NT2/D1 (cell line): ENCODE results near the gene HIPK4.
A peak's percentile ranks its signal among the peaks of the same experiment; 100 is the strongest.
"Not testable (repeated sequence)": the region's sequence is repeated elsewhere in the genome, so short reads cannot be mapped to it uniquely, and the experiment has no call there.

Experiments
- DNase-seq: peaks from one replicate; pipeline ENCODE4 v3.0.0-alpha.2; 2011; ENCODE audit warnings: low read depth, low spot score
- H3K27me3 ChIP-seq: 2 replicates; pipeline ENCODE4 v1.6.0; 2011; ENCODE audit warnings: mild to moderate bottlenecking; ENCODE audit not compliant: insufficient read length, insufficient read depth
- H3K36me3 ChIP-seq: 2 replicates; pipeline ENCODE4 v1.6.1; 2011; ENCODE audit warnings: mild to moderate bottlenecking, low read length, mixed read lengths; ENCODE audit not compliant: insufficient read depth, insufficient read length
- H3K4me1 ChIP-seq: 2 replicates; pipeline ENCODE4 v1.5.1; 2011; ENCODE audit not compliant: insufficient read depth, insufficient read length
- H3K4me3 ChIP-seq: 2 replicates; pipeline ENCODE4 v1.5.1; 2011; ENCODE audit warnings: low read depth; ENCODE audit not compliant: insufficient read length
- H3K9ac ChIP-seq: 2 replicates; pipeline ENCODE4 v1.6.0; 2011; ENCODE audit warnings: low read depth; ENCODE audit not compliant: insufficient read length
- H3K9me3 ChIP-seq: 2 replicates; pipeline ENCODE4 v1.5.1; 2011; ENCODE audit warnings: mild to moderate bottlenecking, low read length; ENCODE audit not compliant: insufficient read depth
- SUZ12 ChIP-seq: IDR thresholded peaks from 2 replicates; pipeline ENCODE4 v1.6.1; 2011; ENCODE audit not compliant: insufficient read length, insufficient read depth; ENCODE audit errors: extremely low read depth
- YY1 ChIP-seq: IDR thresholded peaks from 2 replicates; pipeline ENCODE4 v1.6.1; 2011; ENCODE audit not compliant: insufficient read length, insufficient read depth
- ZNF274 ChIP-seq: IDR thresholded peaks from 2 replicates; pipeline ENCODE4 v1.6.1; 2011; ENCODE audit warnings: mild to moderate bottlenecking, low read depth, low read length

The HIPK4 gene, protein sequence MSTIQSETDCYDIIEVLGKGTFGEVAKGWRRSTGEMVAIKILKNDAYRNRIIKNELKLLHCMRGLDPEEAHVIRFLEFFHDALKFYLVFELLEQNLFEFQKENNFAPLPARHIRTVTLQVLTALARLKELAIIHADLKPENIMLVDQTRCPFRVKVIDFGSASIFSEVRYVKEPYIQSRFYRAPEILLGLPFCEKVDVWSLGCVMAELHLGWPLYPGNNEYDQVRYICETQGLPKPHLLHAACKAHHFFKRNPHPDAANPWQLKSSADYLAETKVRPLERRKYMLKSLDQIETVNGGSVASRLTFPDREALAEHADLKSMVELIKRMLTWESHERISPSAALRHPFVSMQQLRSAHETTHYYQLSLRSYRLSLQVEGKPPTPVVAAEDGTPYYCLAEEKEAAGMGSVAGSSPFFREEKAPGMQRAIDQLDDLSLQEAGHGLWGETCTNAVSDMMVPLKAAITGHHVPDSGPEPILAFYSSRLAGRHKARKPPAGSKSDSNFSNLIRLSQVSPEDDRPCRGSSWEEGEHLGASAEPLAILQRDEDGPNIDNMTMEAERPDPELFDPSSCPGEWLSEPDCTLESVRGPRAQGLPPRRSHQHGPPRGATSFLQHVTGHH

DNA sequence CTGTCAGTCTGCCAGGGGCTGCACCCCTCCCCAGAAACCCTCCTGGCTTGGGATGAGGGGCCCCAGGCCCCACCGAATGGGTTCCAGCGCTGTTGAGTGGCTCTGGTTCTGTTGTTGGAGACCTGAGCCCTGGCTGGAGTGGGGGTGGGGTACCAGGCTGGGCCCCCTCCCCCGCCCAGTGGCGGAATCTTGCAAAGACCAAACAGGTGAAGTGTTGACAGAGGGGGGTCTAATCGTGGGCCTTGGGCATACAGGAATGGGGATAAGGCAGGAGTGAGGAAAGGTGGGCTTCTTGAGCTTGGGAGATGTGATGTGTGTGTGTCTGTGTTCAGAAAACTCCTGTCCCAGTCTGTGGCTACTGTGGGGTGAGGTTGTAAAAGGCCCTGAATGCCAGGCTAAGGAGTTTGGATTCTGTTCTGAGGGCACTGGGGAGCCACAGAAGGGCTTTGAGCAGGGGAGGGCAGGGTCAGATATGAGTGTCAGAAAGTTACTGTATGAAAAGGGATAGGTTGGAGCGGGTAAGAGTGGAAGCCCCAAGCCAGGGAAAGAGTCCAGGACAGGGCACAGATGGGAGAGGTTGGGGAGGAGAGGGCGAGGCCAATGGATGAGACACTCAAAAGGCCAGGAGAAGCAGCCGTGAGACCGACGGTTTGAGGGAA lies at the start of gene HIPK4:
Gene HIPK4, minus strand, starts transcription at position 98 of the 659 bp plus-strand sequence. CDS start 279 bp downstream, outside the sequence.
- H3K9me3 ChIP-seq: no peaks in the 10 kb centered on the region
- H3K36me3 ChIP-seq: no peaks in the 10 kb centered on the region
- no peaks in the 10 kb centered on the region for H3K27me3 ChIP-seq
- TF ChIP-seq ZNF274 (no peak), YY1 (no peak), SUZ12 (no peak)
- no peak within 1 kb of the TSS for H3K4me3 ChIP-seq
- no peak for DNase-seq
- H3K4me1 ChIP-seq: peaks cover 10% of the 10 kb centered on the region
- no peak within 1 kb of the TSS for H3K9ac ChIP-seq

DNA sequence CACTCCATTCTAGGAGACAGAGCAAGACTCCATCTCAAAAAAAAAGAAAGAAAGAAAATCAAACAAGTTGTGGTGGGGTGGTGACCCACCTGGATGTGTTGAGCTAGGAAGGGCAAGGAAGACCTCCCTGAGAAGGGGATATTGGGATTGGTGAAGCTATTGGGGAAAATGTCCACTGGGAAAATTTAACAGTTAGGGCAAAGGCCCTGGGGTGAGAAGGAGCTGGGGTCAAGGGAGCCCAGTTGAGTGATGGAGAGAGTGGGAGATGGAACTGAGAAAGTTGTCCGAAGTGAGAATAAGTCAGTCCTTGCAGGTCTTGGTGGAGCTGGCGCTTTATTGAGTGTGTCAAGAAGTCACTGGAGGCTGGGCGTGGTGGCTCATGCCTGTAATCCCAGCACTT lies 48.3 kb upstream of the HIPK4 start:
- Histone ChIP-seq H3K36me3 (peaks cover 28% of the 10 kb centered on the region), H3K4me1 (peaks cover 2% of the 10 kb centered on the region), H3K9ac (no peak overlapping the region), H3K27me3 (no peaks in the 10 kb centered on the region), H3K9me3 (no peaks in the 10 kb centered on the region), H3K4me3 (no peak overlapping the region)
- TF ChIP-seq ZNF274 (no peak), SUZ12 (no peak), YY1 (no peak)
- DNase-seq: no peak

DNA sequence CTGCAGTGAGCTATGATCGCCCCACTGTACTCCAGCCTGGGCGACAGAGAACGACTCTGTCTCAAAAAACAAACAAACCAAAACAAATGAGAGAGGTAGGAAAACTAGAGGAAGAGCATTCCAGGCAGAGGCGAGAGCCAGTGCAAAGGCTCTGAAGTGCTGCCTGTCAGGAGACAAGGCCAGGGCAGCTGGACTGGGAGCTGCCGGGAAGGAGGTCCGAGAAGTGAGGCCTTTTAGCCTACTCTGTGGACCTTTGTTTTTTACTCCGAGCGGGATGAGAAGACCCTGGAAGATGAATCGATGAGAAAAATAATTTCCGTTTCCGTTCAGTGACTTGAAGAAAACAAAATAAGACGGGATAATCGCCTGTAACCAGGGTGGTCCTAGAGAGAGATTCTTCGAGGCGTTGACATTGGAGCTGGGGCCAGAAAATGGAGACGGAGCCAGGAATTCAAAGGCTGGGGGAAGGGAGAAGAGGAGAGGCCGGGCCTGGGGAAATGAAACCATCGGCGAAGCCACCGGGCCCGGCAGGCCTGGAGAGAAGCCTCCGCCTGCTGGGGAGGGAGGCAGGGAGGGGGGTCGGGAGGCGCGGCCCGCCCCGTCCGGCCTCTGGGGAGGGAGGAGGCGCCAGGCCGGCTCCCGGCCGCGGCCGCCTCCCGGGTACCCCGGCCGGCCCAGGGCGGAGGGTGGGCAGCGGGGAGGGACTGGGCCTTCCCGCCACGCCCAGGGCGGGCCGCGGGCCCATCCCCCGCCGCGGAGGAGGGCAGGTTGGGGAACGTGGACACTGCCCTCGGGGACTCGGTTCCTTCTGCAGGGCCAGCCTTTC lies 43.6 kb upstream of the HIPK4 start:
- H3K4me3 ChIP-seq: peak overlapping the region; percentile 38
- no peaks in the 10 kb centered on the region for H3K36me3 ChIP-seq
- H3K9me3 ChIP-seq: no peaks in the 10 kb centered on the region
- peak overlapping the region; percentile 76 for H3K9ac ChIP-seq
- TF ChIP-seq SUZ12 (no peak), ZNF274 (no peak), YY1 (no peak)
- H3K4me1 ChIP-seq: no peaks in the 10 kb centered on the region
- H3K27me3 ChIP-seq: no peaks in the 10 kb centered on the region
- DNase-seq: peak; percentile 63

DNA sequence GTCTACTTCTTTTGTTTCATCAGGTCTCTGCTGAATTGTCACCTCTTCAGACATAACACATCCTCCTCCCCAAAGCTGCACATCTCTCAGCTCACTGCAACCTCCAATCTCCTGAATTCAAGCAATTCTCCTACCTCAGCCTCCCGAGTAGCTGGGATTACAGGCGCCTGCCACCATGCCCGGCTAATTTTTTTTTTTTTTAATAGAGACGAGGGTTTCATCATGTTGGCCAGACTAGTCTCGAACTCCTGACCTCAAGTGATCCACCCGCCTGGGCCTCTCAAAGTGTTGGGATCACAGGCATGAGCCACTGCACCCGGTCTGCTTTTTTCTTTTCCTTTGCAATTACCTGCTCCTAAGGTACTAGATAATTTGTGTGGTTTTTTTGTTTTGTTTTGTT lies 42.8 kb upstream of the HIPK4 start:
- H3K9ac ChIP-seq: peak overlapping the region; percentile 50
- not testable (repeated sequence) for H3K27me3 ChIP-seq, H3K36me3 ChIP-seq, H3K4me1 ChIP-seq, H3K9me3 ChIP-seq, H3K4me3 ChIP-seq, DNase-seq

DNA sequence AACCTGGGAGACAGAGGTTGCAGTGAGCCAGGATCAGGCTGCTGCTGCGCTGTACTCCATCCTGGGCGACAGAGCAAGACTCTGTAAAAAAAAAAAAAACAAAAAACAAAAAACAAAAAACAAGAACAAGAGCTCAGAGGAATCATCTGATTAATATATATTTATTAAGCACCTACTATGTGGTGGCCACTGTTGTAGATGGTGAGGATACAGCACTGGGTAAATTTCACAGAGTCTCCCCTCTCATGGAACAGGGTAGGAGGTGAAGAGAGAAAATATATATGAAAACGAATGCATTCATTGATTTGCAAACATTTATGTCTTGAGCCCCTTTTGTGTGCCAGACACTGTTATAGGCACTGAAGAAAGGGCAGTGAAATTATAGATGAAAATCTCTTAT lies 41.7 kb upstream of the HIPK4 start:
- H3K4me1 ChIP-seq: no peaks in the 10 kb centered on the region
- no peak overlapping the region for H3K9ac ChIP-seq
- no peak overlapping the region for H3K4me3 ChIP-seq
- no peaks in the 10 kb centered on the region for H3K9me3 ChIP-seq
- no peaks in the 10 kb centered on the region for H3K36me3 ChIP-seq
- no peak for DNase-seq
- H3K27me3 ChIP-seq: no peaks in the 10 kb centered on the region
- TF ChIP-seq ZNF274 (no peak), YY1 (no peak), SUZ12 (no peak)

DNA sequence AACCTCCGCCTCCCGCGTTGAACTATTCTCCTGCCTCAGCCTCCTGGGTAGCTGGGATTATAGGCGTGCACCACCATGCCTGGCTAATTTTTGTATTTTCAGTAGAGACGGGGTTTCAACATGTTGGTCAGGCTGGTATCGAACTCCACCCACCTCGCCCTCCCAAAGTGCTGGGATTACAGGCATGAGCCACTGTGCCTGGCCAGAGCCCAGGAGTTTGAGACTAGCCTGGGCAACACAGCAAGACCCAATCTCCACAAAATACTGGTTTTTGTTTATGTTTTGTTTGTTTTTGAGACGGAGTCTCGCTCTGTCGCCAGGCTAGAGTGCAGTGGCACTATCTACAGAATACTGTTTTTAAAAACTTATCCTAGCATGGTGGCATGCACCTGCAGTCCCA lies 40.3 kb upstream of the HIPK4 start:
- DNase-seq, H3K9ac ChIP-seq, H3K4me3 ChIP-seq, H3K36me3 ChIP-seq, H3K4me1 ChIP-seq, H3K9me3 ChIP-seq, H3K27me3 ChIP-seq: not testable (repeated sequence)

DNA sequence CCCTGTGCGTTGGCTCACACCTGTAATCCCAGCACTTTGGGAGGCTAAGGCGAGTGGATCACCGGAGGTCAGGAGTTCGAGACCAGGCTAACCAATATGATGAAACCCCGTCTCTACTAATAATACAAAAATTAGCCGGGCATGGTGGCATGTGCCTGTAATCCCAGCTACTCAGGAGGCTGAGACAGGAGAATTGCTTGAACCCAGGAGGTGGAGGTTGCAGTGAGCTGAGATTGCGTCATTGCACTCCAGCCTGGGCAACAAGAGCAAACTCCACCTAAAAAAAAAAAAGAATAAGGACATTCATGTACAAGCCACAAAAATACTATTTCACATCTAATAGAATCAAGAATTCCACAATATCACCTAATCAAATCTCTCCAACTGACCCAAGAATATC lies 38.2 kb upstream of the HIPK4 start:
- H3K4me3 ChIP-seq, H3K4me1 ChIP-seq, H3K9ac ChIP-seq, H3K27me3 ChIP-seq, H3K9me3 ChIP-seq, DNase-seq, H3K36me3 ChIP-seq: not testable (repeated sequence)
